ENCODE measurements around the gene LTBP4.
"Not testable (repeated sequence)": the region's sequence is repeated elsewhere in the genome, so short reads cannot be mapped to it uniquely, and the experiment has no call there.

LTBP4 gene

GRCh38 chr19:40620161-40620485 is 19.0 kb downstream of the LTBP4 start:
- TF ChIP-seq CTCF (IDR thresholded peaks at IDR 0.05; ENCODE audit: low read depth, low read length, missing control alignments): no peak
- DNase-seq (ENCODE audit: low read depth): no peak
- no peak overlapping the region for H3K4me3 ChIP-seq (ENCODE audit: low read depth, low read length)

GRCh38 chr19:40621283-40621682 is 20.1 kb downstream of the LTBP4 start:
- H3K4me3 ChIP-seq (ENCODE audit: low read depth, low read length): no peak overlapping the region
- no peak for TF ChIP-seq CTCF (IDR thresholded peaks at IDR 0.05; ENCODE audit: low read depth, low read length, missing control alignments)

GRCh38 chr19:40621966-40622772 is 21.0 kb downstream of the LTBP4 start:
- no peak overlapping the region for H3K4me3 ChIP-seq (ENCODE audit: low read depth, low read length)
- no peak for DNase-seq (ENCODE audit: low read depth)
- TF ChIP-seq CTCF (IDR thresholded peaks at IDR 0.05; ENCODE audit: low read depth, low read length, missing control alignments): no peak

More at GRCh38 chr19:40621283-40621682, 20.1 kb downstream of the LTBP4 start:
- DNase-seq (ENCODE audit: low read depth): no peak

GRCh38 chr19:40622773-40623075 is 21.6 kb downstream of the LTBP4 start:
- no peak overlapping the region for H3K4me3 ChIP-seq (ENCODE audit: low read depth, low read length)
- TF ChIP-seq CTCF (IDR thresholded peaks at IDR 0.05; ENCODE audit: low read depth, low read length, missing control alignments): no peak
- DNase-seq (ENCODE audit: low read depth): no peak

GRCh38 chr19:40623403-40624251 is 22.5 kb downstream of the LTBP4 start:
- no peak for DNase-seq (ENCODE audit: low read depth)
- H3K4me3 ChIP-seq (ENCODE audit: low read depth, low read length): no peak overlapping the region
- no peak for TF ChIP-seq CTCF (IDR thresholded peaks at IDR 0.05; ENCODE audit: low read depth, low read length, missing control alignments)

- DNase-seq (ENCODE audit: low read depth); H3K4me3 ChIP-seq (ENCODE audit: low read depth, low read length): not testable (repeated sequence)
Measured at GRCh38 chr19:40624369-40625153, 23.4 kb downstream of the LTBP4 start.
